Heart left ventricle (tissue), 16 donors: ENCODE measurements around the gene ARPC2. TPM values are rescaled to one million over a fixed set of nuclear protein-coding genes. Genes with fewer than 3 reads are reported as not detected.
"Not testable (repeated sequence)": the region's sequence is repeated elsewhere in the genome, so short reads cannot be mapped to it uniquely, and the experiment has no call there.

ENCODE experiments used
- ATAC-seq, 4 donors: fragments of 200-7000 bp; cut with Tn5 transposase; one replicate each; pipeline ENCODE4 v1.9.1; 2020 to 2022; ENCODE audit warnings: moderate library complexity in 4 of 4, mild to moderate bottlenecking in 3 of 4, moderate number of reproducible peaks in 1 of 4
- DNase-seq, 5 donors: peaks; one replicate each; pipeline ENCODE4 v3.0.0-alpha.2; 2020
- H3K27ac ChIP-seq, 12 donors: fragments of 200-600 bp; sonication (generic) in 4 of 12; one replicate each; pipeline versions ENCODE4 v1.5.0 to v1.8.0; 2016 to 2022; ENCODE audit warnings: mild to moderate bottlenecking in 2 of 12
- H3K27me3 ChIP-seq, 9 donors: fragments of 200-600 bp; sonication (generic) in 2 of 9; one replicate each; pipeline versions ENCODE4 v1.5.1 to v1.8.0; 2016 to 2022; ENCODE audit warnings: mild to moderate bottlenecking in 3 of 9
- H3K36me3 ChIP-seq, 9 donors: fragments of 200-600 bp; sonication (generic) in 2 of 9; one replicate each; pipeline versions ENCODE4 v1.5.0 to v1.8.0; 2018 to 2022; ENCODE audit warnings: mild to moderate bottlenecking in 2 of 9
- H3K4me1 ChIP-seq, 12 donors: fragments of 200-600 bp; sonication (generic) in 4 of 12; one replicate each; pipeline versions ENCODE4 v1.5.0 to v1.8.0; 2016 to 2022; ENCODE audit warnings: mild to moderate bottlenecking in 3 of 12
- H3K4me3 ChIP-seq, 12 donors: fragments of 200-600 bp; sonication (generic) in 4 of 12; one replicate each; pipeline versions ENCODE4 v1.5.0 to v1.8.0; 2017 to 2022; ENCODE audit warnings: mild to moderate bottlenecking in 9 of 12, moderate library complexity in 4 of 12
- H3K9me3 ChIP-seq, 12 donors: fragments of 200-600 bp; sonication (generic) in 4 of 12; one replicate each; pipeline versions ENCODE4 v1.5.0 to v1.8.0; 2016 to 2022; ENCODE audit warnings: mild to moderate bottlenecking in 1 of 12
- POLR2A ChIP-seq, 2 donors: fragments of 450-650 bp; IDR thresholded peaks; one replicate each; pipeline ENCODE4 v1.6.1; 2017; ENCODE audit warnings: antibody characterized with exemption in 2 of 2, mild to moderate bottlenecking in 2 of 2, moderate library complexity in 2 of 2
- WGBS, 4 donors: extraction: QIAGEN DNeasy Blood & Tissue Kit in 2 of 4; methylation state at CpG; one replicate each; pipeline versions ENCODE4 v1.1.5 to v1.1.7; 2013 to 2018; 5-methylcytosine and 5-hydroxymethylcytosine counted together
- intact Hi-C, 10 donors: fragments of 100-400 bp; cut with DNase I; formaldehyde crosslinking; loops; one replicate each; pipeline versions ENCODE4 v1.11.1 to v1.14.2; 2022
- polyA plus RNA-seq, 2 donors: library from polyadenylated mRNA; stranded (reverse); fragments of 200-250 nt; gene quantifications; one replicate each; pipeline ENCODE4 v1.2.3, GENCODE V29; 2013
- total RNA-seq, 9 donors: library from RNA; depleted of rRNA in 2 of 9; stranded (reverse); fragments of >200 nt in 2 of 9; fragmentation: NEBNext Ultra II Directional in 3 of 9; extraction: Animal tissue kit (Norgen Biotek cat#: 25700) in 3 of 9; gene quantifications; one replicate each; pipeline versions ENCODE4 v1.1.0 to v1.2.4, GENCODE V29; 2016 to 2023
- TF ChIP-seq, protein P1 (sequence below), 12 donors: fragments of 200-600 bp; sonication (generic) in 4 of 12; IDR thresholded peaks; one replicate each; pipeline versions ENCODE4 v1.5.0 to v1.8.0; 2018 to 2022; ENCODE audit warnings: antibody characterized with exemption in 12 of 12, mild to moderate bottlenecking in 5 of 12
- donor health status: ischemic (EF 13 %, LVEDD 7.1; RV severe dilation, severe dysfunction).
- donor health status: healthy with polysubstance abuse.
- donor health status: DM: no; HTN: yes; CAD: no.
- donor health status: DM: no; HTN: no; CAD: no.
- donor health status: ischemic (EF 25% LVEDD 6.9; RV normal size, moderate dysfunction).
- donor health status: ischemic (EF 25% LVEDD 5.7; RV mildly dilated, moderate dysfunction).
- donor health status: healthy.
- donor health status: DM: yes; HTN: yes; CAD: no.
- donor health status: ischemic (EF 35%, LVEDD 5.7; RV mildly dilated, moderate dysfunction).
- donor health status: nonischemic (EF 11% LVEDD 7.7; RV severe dilation, severe dysfunction).
- donor health status: DM: yes; HTN: yes; CAD: no.
- donor health status: PGD.
- donor health status: ischemic (EF 29% LVEDD 5.4; RV normal size, mild dysfunction).
- donor health status: nonischemic (EF 23%, LVEDD 6.1; RV moderate dilation, normal function).

Gene ARPC2
- total and polyA plus RNA-seq, 11 donors: 64.9 to 278 (median 139) TPM

- WGBS, 4 donors: 39 to 52% (median 49%) methylated on average over 4 of the region's 4 CpGs
- TF ChIP-seq, protein P1, sequence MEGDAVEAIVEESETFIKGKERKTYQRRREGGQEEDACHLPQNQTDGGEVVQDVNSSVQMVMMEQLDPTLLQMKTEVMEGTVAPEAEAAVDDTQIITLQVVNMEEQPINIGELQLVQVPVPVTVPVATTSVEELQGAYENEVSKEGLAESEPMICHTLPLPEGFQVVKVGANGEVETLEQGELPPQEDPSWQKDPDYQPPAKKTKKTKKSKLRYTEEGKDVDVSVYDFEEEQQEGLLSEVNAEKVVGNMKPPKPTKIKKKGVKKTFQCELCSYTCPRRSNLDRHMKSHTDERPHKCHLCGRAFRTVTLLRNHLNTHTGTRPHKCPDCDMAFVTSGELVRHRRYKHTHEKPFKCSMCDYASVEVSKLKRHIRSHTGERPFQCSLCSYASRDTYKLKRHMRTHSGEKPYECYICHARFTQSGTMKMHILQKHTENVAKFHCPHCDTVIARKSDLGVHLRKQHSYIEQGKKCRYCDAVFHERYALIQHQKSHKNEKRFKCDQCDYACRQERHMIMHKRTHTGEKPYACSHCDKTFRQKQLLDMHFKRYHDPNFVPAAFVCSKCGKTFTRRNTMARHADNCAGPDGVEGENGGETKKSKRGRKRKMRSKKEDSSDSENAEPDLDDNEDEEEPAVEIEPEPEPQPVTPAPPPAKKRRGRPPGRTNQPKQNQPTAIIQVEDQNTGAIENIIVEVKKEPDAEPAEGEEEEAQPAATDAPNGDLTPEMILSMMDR (IDR thresholded peaks at IDR 0.05): no peak
- TF ChIP-seq POLR2A (IDR thresholded peaks at IDR 0.05): no peak
- Histone ChIP-seq H3K4me3 (peak overlapping the region in 9 of 12 donors; percentile 64 to 95 (median 90)), H3K36me3 (peaks cover 0 to 54% (median 47%) of the 10 kb centered on the region in 9 donors), H3K4me1 (peaks cover 3 to 60% (median 43%) of the 10 kb centered on the region in 12 donors), H3K9me3 (no peaks in the 10 kb centered on the region), H3K27ac (peak overlapping the region in 9 of 12 donors; percentile 66 to 87 (median 80)), H3K27me3 (no peaks in the 10 kb centered on the region)
- DNase-seq (peak in 1 of 5 donors; percentile 41), ATAC-seq (no peak)
- intact Hi-C loops: loop anchor here in 6 of 10 donors (2.0 to 10.0 kb wide), 7 partner anchors 15 to 373 kb away; partner anchors contain the start of genes CTDSP1 (in 4 of the 6) and ARPC2 (in 1 of the 6)
Measured at GRCh38 chr2:218271487-218271797, 54.5 kb downstream of the ARPC2 start.

DNA sequence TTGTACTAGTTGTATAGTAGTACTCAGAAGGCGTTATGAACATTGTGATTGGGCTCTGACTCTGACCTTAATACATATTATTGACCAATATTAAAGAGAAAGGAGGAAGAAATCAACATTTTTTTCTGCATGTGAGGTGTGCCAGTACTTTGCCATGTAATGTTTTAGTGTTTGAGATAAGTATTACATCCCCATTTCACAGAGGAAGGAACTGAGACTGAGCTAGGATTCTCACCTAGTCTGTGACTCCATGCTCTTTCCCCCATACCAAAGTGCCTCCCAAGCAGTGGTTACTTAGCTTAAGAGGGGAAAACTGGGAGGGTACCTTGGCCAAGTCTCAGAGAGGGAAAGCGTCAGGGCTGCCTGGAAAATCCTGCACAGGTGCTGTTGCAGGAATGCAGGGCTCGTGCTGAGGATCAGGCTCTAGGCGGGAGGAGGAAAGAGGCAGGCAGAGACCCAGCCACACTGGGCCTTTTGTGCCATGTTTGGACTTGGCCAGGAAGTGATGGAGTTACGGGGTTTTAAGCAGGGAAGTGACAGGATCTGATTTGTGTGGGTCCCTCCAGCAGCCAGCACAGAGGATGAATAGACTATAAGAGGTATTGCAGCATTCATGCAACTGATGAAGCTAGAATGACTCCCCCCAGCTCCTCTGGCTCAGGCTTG, 55.0 kb downstream of the ARPC2 start:
- peaks cover 0 to 54% (median 47%) of the 10 kb centered on the region in 9 donors for H3K36me3 ChIP-seq
- peak overlapping the region in 11 of 12 donors; percentile 50 to 87 (median 77) for H3K27ac ChIP-seq
- ATAC-seq (no peak), DNase-seq (peak in 1 of 5 donors; percentile 24)
- H3K4me1 ChIP-seq: peaks cover 3 to 62% (median 43%) of the 10 kb centered on the region in 12 donors
- H3K9me3 ChIP-seq: no peaks in the 10 kb centered on the region
- intact Hi-C loops: loop anchor here in 8 of 10 donors (1.0 to 10.0 kb wide), 11 partner anchors 15 to 373 kb away; partner anchors contain the start of genes CTDSP1 (in 4 of the 8), CATIP (in 2 of the 8), ARPC2 (in 1 of the 8) and TMBIM1 (in 1 of the 8)
- TF ChIP-seq POLR2A (IDR thresholded peaks at IDR 0.05): no peak
- TF ChIP-seq, protein P1 (IDR thresholded peaks at IDR 0.05): no peak
- peak overlapping the region in 7 of 12 donors; percentile 0 to 93 (median 76) for H3K4me3 ChIP-seq
- 40 to 62% (median 52%) methylated on average over 5 of the region's 5 CpGs for WGBS, 4 donors
- no peaks in the 10 kb centered on the region for H3K27me3 ChIP-seq

- TF ChIP-seq, protein P1 (IDR thresholded peaks at IDR 0.05): peak; percentile 81 to 96 (median 86)
- TF ChIP-seq POLR2A (IDR thresholded peaks at IDR 0.05): peak in 1 of 2 donors; percentile 24
- ATAC-seq: peak; percentile 31 to 64 (median 54)
Measured at GRCh38 chr2:218272531-218273212, 55.7 kb downstream of the ARPC2 start.

DNA sequence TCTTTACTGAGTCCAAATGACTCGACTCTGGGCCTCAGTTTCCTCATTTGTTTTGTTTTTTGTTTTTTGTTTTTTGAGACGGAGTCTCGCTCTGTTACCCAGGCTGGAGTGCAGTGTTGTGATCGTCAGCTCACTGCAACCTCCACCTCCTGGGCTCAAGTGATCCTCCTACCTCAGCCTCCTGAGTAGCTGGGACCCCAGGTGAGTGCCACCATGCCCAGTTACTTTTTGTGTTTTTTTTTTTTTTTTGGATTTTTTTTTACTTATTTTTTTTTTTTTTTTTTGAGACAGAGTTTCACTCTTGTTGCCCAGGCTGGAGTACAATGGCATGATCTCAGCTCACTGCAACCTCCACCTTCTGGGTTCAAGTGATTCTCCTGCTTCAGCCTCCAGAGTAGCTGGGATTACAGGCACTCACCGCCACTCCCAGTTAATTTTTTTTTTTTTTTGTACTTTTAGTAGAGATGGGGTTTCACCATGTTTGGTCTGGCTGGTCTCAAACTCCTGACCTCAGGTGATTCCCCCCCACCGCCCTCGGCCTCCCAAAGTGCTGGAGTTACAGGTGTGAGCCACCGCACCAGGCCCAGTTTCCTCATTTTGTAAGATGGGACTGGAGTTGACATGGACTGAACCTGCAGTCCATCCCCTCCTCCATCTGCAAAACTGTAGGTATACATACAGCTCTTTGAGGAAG, 56.4 kb downstream of the ARPC2 start:
- not testable (repeated sequence) for H3K9me3 ChIP-seq, H3K27me3 ChIP-seq, DNase-seq, ATAC-seq
- H3K27ac ChIP-seq: peak overlapping the region; percentile 42 to 84 (median 70)
- H3K4me3 ChIP-seq: peak overlapping the region in 1 of 12 donors; percentile 6
- peaks cover 0 to 56% (median 49%) of the 10 kb centered on the region in 9 donors for H3K36me3 ChIP-seq
- intact Hi-C loops: loop anchor here in 6 of 10 donors (2.0 to 10.0 kb wide), 7 partner anchors 13 to 371 kb away; partner anchors contain the start of genes CTDSP1 (in 3 of the 6) and TMBIM1 (in 1 of the 6)
- WGBS, 4 donors: 83 to 89% (median 85%) methylated on average over 8 of the region's 8 CpGs
- peaks cover 3 to 72% (median 38%) of the 10 kb centered on the region in 12 donors for H3K4me1 ChIP-seq

More at GRCh38 chr2:218272531-218273212, 55.7 kb downstream of the ARPC2 start:
- H3K9me3 ChIP-seq: no peaks in the 10 kb centered on the region
- peaks cover 3 to 69% (median 41%) of the 10 kb centered on the region in 12 donors for H3K4me1 ChIP-seq
- peak; percentile 84 to 91 (median 90) for DNase-seq
- H3K27me3 ChIP-seq: no peaks in the 10 kb centered on the region
- H3K27ac ChIP-seq: peak overlapping the region; percentile 42 to 84 (median 70)
- H3K4me3 ChIP-seq: peak overlapping the region in 7 of 12 donors; percentile 0 to 90 (median 8)
- 16 to 28% (median 17%) methylated on average over 18 of the region's 18 CpGs for WGBS, 4 donors
- intact Hi-C loops: loop anchor here in 7 of 10 donors (1.0 to 10.0 kb wide), 8 partner anchors 14 to 372 kb away; partner anchors contain the start of genes CTDSP1 (in 3 of the 7), CATIP (in 2 of the 7) and TMBIM1 (in 1 of the 7)
- H3K36me3 ChIP-seq: peaks cover 0 to 54% (median 47%) of the 10 kb centered on the region in 9 donors
